GM12874 (cell line): ENCODE measurements around the gene SYT2.

ENCODE experiments used
- CTCF ChIP-seq: IDR thresholded peaks from 2 replicates; pipeline ENCODE4 v1.5.1; 2011; ENCODE audit warnings: low read depth, mild to moderate bottlenecking, control low read depth, low read length, moderate library complexity; ENCODE audit not compliant: insufficient read depth

SYT2 gene

GRCh38 chr1:202597090-202597761 is 113.0 kb downstream of the SYT2 start:
- no peak for TF ChIP-seq CTCF

- no peak for TF ChIP-seq CTCF
Observed at GRCh38 chr1:202596638-202597037, 113.6 kb downstream of the SYT2 start.

- no peak for TF ChIP-seq CTCF
Observed at GRCh38 chr1:202593845-202594244, 116.4 kb downstream of the SYT2 start.

GRCh38 chr1:202592146-202592545 is 118.1 kb downstream of the SYT2 start:
- no peak for TF ChIP-seq CTCF

GRCh38 chr1:202591515-202591914 is 118.7 kb downstream of the SYT2 start:
- no peak for TF ChIP-seq CTCF

GRCh38 chr1:202590975-202591411 is 119.3 kb downstream of the SYT2 start:
- no peak for TF ChIP-seq CTCF

- no peak for TF ChIP-seq CTCF
Observed at GRCh38 chr1:202590126-202590525, 120.1 kb downstream of the SYT2 start.
